HL-60 (cell line): ENCODE measurements around the gene CENPP.

Source experiments
- CTCF ChIP-seq: IDR thresholded peaks from one replicate; pipeline ENCODE4 v1.5.1; 2011; ENCODE audit warnings: low read length, control low read depth, inconsistent platforms; ENCODE audit not compliant: insufficient read depth
- POLR2AphosphoS5 ChIP-seq: IDR thresholded peaks from 2 replicates; pipeline ENCODE4 v1.6.1; 2012; ENCODE audit warnings: low read depth
- SPI1 ChIP-seq: IDR thresholded peaks from 2 replicates; pipeline ENCODE4 v1.6.1; 2012; ENCODE audit warnings: low read depth, mild to moderate bottlenecking, borderline replicate concordance

DNA sequence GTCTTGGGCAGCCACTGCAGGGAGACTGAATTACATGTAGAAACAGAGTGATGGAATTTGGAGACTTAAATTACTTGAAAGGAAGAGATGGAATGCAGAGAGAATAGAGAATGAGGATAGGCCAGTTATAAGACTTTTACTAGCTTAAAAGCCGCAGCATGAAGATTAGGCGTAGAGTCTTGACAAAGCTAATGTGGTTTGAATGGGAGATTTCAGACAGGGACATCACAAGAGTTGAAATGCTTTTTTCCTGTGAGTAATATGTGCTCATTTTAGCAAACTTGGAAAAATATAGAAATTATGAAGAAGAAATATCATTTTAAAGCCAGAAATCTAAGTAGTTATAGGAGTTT is 7.5 kb downstream of the CENPP start:
- TF ChIP-seq SPI1 = no peak
- no peak for TF ChIP-seq POLR2AphosphoS5
- TF ChIP-seq CTCF = no peak
